Left ventricle myocardium superior (tissue), 1 donor: ENCODE results near the gene SERBP1. TPM values are rescaled to one million over a fixed set of nuclear protein-coding genes. Genes with fewer than 3 reads are reported as not detected.
A peak's percentile ranks its signal among the peaks of the same experiment; 100 is the strongest.
"Not testable (repeated sequence)": the region's sequence is repeated elsewhere in the genome, so short reads cannot be mapped to it uniquely, and the experiment has no call there.

ENCODE experiments used
- ATAC-seq: fragments of 200-7000 bp; cut with Tn5 transposase; one replicate; pipeline ENCODE4 v1.9.1; 2020; ENCODE audit warnings: mild to moderate bottlenecking, moderate library complexity
- DNase-seq: peaks from one replicate; pipeline ENCODE4 v3.0.0-alpha.2; 2020
- intact Hi-C: fragments of 100-400 bp; cut with micrococcal nuclease; formaldehyde crosslinking; loops from one replicate; pipeline ENCODE4 v1.11.0; 2022
- total RNA-seq: library from RNA; stranded (reverse); fragmentation: NEBNext Ultra II Directional; extraction: Animal tissue kit (Norgen Biotek cat#: 25700); gene quantifications from one replicate; pipeline ENCODE4 v1.2.1, GENCODE V29; 2021
- donor health status: DM: no; HTN: yes; CAD: no; lungs with severe emphysema.

Gene SERBP1
- total RNA-seq, 1 donor from 2014 or later = 134 TPM

DNA sequence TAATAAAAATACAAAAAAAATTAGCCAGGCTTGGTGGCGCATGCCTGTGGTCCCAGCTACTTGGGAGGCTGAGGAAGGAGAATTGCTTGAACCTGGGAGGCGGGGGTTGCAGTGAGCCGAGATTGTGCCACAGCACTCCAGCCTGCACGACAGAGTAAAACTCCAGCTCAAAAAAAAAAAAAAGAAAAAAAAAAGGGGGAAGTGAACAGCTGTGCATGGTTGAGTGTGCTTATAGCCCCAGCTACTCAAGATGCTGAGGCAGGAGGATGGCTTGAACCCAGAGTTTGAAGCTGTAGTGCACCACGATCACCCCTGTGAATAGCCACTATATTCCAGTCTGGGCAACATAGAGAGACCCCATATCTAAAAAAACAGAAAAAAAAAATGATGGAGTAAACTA is 15.8 kb upstream of the SERBP1 start:
- ATAC-seq, intact Hi-C loops, DNase-seq: not testable (repeated sequence)

DNA sequence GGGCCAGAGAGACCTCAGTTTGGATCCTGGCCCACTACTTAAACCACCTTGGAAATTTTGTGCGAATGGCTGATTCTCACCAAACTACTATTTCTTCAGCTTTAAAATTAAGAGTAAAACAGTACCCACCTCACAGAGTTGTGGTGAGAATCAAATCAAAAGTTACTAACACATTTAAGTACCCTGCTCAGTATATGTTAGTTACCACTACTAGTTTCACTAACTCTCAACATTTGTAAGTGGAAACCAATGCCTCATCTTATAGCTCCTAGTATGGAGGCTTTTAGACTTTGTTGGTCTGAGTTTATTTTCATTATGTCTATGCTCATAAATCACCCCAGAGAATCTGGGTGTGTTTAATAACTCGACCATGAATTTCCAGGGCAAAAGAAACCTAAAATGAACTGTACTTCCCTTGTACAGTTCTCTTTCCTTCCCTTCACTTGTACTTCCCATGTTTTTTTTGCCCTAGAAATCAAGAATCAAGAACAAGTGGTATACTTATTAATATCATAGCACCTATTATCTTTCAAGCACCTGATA is 11.6 kb upstream of the SERBP1 start:
- DNase-seq (no peak), ATAC-seq (no peak)
- intact Hi-C loops = no loop called here

- intact Hi-C loops = no loop called here
- peak; percentile 43 for DNase-seq
- ATAC-seq = peak; percentile 56
Observed at GRCh38 chr1:67441183-67441582, 11.0 kb upstream of the SERBP1 start.

DNA sequence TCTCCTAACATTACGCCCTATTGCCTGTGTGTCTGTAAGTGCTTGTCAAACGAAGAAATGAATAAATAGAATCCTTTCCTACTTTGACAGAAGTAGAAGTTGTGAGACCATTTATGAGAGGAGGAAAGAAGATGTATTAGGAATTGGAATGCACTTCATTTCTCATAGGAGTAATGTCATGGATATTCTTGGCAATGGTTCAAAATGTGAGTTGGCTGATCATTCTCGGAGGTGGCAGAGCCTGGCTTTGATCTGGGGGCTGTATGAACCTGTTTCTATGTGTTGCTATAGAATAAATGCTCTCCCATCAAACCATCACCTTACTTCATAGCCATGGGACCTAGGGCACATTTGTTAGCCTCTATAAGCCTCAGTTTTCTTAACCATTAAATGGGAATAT is 10.1 kb upstream of the SERBP1 start:
- DNase-seq = no peak
- ATAC-seq = no peak
- intact Hi-C loops = no loop called here

DNA sequence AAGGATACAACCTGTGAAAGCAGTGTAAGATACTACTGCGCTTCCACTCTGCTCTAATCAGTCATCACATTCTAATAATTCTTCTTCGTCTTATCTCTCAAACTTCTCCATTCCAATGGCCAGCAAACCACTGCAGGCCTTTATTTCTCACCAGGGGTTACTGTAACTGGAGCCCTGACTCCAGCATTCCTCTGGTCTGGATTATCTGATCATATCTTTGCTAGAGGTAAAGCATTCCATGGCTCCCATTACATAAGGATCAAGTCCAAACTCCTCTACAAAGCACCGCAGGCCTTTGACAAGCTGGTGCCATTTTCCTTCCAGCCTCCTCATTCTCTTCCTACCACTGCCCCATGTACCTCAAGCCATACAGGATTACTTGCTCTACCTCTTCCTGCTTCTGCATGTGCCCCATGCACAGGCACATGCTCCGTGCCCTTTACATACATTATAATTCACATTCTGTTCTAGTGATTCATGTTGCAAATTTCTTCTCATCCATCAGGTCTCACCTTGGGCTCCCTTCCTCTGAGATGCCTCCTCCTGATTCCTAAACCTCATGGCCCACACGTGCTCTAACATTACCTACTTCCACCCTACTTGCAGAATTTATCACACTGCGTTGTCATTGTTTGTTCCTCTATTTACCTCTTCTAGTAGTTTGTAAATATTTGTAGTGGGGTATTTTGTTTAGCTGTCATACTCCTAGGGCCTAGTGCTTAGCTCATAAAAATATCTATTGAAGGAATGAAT is 9.3 kb upstream of the SERBP1 start:
- intact Hi-C loops = no loop called here
- ATAC-seq (no peak), DNase-seq (no peak)

DNA sequence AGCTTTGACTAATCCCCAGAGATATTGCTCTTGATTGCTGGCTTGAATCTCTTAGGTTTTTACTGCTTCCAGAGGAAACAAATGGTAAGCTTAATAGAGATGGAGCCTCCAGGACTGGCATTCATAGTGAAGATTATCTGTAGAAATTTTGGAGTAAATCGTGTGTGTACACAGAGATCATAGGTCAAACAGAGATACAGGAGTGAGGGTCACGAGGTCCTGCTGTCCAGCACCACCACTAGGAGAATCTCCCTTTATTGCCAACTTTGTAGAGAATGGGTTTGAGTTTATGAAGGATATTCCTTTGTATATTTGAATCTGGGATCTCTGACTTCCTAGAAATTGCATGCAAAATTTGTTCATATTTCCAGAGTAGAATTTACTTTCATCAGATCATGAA is 7.8 kb upstream of the SERBP1 start:
- intact Hi-C loops = no loop called here
- no peak for ATAC-seq

DNA sequence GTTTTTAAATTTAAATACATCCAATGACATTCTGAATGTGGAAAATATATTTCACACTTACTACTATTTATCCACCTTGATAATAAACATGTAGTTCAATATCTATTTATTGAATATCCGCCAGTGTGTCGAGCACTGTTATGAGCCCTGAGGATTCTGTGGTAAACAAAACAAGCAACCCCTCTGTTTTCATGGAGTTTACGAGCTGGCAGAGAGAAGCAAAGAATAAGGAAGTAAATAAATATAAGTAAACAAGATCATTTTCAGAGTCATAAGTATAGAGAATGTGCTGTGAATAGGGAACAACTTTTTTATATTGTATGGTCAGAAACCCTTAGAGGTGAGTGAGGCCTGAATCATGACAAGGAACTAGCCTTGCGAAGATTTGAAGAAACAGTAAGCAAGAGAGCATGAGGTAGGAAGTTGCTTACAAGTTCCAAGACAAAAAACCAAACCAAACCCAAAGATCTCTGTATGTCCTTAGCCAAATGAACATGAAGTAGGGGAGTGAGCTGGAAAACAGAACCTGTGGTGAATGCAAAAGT is 6.4 kb upstream of the SERBP1 start:
- DNase-seq (no peak), ATAC-seq (no peak)
- intact Hi-C loops = no loop called here

More for the DNA sequence above, 7.8 kb upstream of the SERBP1 start:
- no peak for DNase-seq

GRCh38 chr1:67434491-67434890 is 4.3 kb upstream of the SERBP1 start:
- ATAC-seq = no peak
- DNase-seq = no peak
- intact Hi-C loops = no loop called here

GRCh38 chr1:67433837-67434236 is 3.6 kb upstream of the SERBP1 start:
- ATAC-seq = no peak
- no peak for DNase-seq
- intact Hi-C loops = no loop called here

- intact Hi-C loops = no loop called here
- ATAC-seq = no peak
- no peak for DNase-seq
Observed at GRCh38 chr1:67432745-67433144, 2.5 kb upstream of the SERBP1 start.

DNA sequence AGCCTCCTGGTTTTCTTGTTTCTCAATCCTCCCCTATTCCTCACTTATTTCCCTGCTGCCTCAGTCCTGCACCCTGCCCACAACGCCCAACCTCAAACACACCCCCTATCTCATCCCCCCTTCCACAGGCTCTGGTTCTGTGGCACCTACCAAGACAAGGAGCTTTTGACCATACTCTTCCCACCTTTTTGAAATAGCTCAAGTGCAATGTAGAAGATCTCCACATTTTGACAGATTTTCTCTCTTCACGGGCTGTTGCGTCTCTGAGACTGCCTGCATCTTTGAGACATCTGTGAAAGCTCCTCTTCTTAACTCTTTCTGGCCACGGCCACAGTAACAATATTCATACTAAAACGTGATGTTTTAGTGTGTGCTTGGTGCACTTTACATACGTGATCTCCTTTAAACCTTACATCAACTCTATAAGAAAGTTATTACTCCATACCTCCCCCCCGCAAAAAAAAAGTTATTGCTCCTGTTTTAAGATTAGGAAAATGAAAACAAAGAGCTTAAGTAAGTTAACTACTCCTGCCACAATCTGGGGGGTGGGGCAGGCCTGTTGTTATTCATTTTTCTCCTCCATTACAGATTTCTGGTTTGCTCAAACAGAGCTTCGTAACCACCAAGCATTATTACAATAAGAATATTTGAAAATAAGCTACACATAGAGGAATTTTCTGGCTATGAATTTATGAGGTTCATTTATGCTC is 1.8 kb upstream of the SERBP1 start:
- intact Hi-C loops = no loop called here
- no peak for DNase-seq
- no peak for ATAC-seq

DNA sequence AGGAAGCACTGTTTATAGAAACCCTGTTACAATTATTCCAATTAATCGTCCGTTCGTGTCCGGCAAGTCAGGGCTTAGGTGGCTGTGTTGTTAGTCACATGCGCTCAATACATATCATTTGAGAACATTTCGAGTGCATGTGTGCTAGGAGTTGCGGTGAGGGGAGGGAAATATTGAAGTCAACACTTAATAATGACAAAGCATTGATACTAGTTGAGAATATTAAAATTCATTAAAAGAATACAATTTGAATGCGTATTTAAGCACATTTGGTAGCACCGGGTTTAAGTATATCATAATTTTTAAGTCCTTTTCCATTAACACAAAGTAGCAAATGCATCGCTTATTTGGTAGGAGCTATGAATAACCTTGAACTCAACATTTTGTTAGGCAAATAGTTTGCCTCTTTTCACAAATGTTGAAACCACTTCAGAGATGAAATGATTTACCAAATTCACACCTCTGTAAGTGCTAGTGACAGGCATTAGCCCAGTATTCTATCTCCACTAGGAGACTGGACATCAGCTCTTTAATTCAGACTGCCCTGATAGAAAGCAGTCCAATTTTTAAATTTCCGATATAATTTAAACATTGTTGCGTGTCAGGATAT is 1.1 kb upstream of the SERBP1 start:
- DNase-seq (no peak), ATAC-seq (no peak)
- intact Hi-C loops = no loop called here

DNA sequence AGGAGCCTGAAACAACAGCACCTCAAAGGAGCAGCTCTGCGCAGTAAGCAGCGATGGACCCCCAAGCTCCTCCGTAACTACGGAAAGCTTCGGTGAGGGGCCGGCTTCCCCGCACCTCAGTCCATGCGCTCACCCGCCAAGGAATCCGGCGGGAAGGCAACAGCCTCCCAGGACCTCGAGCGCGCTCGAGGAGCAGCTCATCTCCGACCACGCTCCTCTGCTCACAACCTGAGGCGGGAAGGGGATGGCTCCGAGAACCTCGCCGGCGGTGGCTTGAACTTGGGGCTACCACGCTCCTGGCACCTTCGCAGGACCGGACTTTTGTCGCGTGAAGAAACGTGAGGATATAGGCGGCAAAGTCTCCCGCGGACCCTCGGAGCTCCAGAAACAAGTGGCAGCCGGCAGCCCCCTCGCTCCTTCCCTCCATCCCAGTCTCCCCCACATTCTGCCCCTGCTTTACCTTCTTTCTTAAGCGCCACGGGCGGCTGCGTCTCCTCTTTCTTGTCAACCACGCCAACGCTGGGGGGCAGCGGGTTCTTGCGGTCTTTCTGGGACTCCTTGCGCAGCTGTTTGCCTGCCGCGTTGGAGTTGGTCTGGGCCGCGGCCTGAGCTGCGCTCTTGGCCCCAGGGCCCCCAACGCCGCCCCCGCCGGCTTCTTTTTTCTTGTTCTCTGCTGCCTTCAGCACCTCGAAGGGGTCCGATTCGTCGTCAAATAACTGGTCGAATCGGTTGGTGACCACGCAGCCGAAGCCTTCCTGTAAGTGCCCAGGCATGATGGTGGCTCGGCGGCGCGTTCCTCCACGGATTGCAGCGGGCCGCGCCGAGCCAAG is 459 bp downstream of the SERBP1 start:
- intact Hi-C loops = no loop called here
- ATAC-seq = peak; percentile 26
- DNase-seq = peak; percentile 40

DNA sequence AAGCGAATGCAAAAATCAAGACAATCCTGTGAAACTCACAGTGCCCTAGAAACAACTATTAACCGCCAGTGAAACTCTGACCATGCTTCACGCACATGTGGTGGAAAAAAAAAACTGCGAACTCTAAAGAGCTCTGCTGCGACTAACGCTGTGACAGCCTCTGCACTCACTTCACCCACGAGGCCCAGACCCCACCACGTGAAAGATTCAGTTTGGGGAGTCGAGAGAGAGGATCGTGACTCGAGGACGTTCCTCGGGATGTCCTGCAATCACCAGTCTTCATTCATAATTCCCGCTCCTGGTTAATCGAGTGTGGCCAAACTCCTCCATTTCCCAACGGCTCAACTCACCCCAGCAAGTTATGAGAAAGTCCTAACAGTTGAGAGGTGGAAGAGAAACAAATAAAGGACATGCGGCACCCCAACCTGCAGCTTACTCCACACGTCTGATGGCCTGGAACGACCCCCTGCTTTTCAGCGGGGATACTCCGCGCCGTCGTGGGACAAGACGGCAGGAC is 1.1 kb downstream of the SERBP1 start:
- intact Hi-C loops = no loop called here

DNA sequence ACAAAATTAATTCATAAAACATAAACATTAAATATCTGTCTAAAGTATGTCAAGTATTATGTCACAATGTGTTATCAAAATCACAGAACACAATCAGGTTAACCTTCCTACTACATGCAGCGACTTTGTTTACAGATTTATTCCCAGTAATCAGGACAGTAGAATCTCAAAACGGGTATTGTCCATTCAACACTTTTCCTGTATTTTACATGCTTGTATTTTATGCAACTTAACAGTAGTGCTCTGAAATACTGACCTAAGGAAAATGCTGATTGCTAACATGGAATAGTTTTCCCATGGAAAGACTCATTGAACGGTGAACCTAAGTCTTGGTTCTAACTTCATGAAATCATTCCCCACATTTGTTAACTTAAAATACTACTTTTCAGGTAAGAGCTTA is 2.3 kb downstream of the SERBP1 start:
- intact Hi-C loops = no loop called here
- DNase-seq = no peak
- no peak for ATAC-seq

More for the DNA sequence above, 1.1 kb downstream of the SERBP1 start:
- DNase-seq (no peak), ATAC-seq (no peak)

GRCh38 chr1:67427465-67427864 is 2.7 kb downstream of the SERBP1 start:
- DNase-seq = no peak
- intact Hi-C loops = no loop called here

DNA sequence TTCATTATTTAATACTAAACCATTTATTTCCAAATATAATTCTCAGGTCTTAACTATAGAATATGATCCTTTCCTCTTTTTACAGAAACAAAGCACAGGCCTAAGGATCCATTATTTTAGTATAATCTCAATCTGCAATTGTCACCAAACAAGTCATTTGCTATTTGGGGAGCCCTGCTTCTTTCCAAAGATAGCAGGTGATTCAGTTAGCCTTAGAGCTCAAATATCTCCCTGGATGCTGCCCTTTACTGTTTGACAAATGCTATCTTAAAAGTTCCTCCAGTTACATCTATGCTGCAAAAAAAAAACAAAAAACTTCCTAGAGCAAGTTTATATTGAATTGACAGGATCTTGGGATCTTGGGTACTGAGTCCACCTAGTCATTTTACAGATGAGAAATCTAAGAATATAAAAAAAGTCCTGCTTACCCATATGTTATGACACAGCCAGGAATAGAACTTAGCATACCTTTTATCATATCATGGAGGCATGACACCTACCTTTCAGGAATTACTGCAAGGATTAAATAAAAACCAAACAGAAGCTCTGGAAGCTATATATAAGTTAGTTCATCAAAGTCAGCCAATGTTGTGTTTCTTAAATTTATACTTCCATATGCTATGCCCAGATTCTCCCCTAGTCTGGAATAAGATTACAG is 9.2 kb downstream of the SERBP1 start:
- DNase-seq (no peak), ATAC-seq (peak; percentile 51)
- intact Hi-C loops = no loop called here

More at GRCh38 chr1:67427465-67427864, 2.7 kb downstream of the SERBP1 start:
- ATAC-seq = no peak

DNA sequence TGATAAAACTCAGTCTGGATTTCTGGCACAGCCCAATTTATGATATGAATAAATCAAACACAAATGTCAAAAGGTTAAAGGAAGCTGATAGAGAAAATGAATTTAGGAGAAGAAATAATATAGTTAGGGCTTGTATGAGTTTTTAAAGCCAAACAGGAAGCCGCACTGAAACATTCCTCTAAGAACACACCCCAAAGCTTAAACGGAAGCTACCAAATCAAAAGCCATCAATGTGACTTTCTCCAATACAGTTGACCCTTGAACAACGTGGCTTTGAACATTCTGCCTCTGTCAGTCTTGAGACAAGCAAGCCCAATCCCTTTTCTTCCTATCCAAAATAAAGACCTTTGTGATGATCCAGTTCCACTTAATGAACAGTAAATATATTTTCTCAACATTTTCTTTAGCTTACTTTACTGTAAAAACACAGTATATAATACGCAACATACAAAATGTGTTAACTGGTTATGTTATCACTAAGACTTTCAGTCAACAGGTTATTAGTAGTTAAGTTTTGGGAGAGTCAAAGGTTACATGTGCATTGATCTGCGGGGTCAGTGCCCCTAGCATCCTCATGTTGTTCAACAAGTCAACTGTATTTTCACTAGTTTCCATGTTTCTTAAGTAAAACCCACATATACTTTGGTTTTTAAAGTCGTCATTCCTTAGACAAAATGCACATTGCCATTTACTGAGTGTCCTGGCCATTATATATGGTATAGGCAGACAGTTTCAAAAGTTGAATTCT is 11.2 kb downstream of the SERBP1 start:
- DNase-seq (no peak), ATAC-seq (no peak)
- intact Hi-C loops = no loop called here
